Measurements from ENCODE around the gene FGF18. TPM values are rescaled to one million over a fixed set of nuclear protein-coding genes. Genes with fewer than 3 reads are reported as not detected.

Gene FGF18
- total and polyA plus RNA-seq, 10 of the 15 experiments (the other 5 are each of a cell fraction or from before 2014, with no cell fraction given): 0.03 to 0.10 (median 0.06) TPM; not detected in 5

- TF ChIP-seq NR2F1 (conservative IDR thresholded peaks at IDR 0.05): no peak
- TF ChIP-seq, protein P1, sequence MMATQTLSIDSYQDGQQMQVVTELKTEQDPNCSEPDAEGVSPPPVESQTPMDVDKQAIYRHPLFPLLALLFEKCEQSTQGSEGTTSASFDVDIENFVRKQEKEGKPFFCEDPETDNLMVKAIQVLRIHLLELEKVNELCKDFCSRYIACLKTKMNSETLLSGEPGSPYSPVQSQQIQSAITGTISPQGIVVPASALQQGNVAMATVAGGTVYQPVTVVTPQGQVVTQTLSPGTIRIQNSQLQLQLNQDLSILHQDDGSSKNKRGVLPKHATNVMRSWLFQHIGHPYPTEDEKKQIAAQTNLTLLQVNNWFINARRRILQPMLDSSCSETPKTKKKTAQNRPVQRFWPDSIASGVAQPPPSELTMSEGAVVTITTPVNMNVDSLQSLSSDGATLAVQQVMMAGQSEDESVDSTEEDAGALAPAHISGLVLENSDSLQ (IDR thresholded peaks at IDR 0.05): no peak
- TF ChIP-seq YY1 (IDR thresholded peaks at IDR 0.05; ENCODE audit: low read depth, low read length): peak; percentile 99
- TF ChIP-seq STAT1 (conservative IDR thresholded peaks at IDR 0.05): no peak
- no peak for TF ChIP-seq EP300 (IDR thresholded peaks at IDR 0.05; ENCODE audit: borderline replicate concordance in 1 of 2, control insufficient read depth in 1 of 2, low read depth in 2 of 2, low read length in 2 of 2)
- TF ChIP-seq BCLAF1 (IDR thresholded peaks at IDR 0.05): no peak
- TF ChIP-seq LARP7 (IDR thresholded peaks at IDR 0.05): no peak
- peak; percentile 97 for TF ChIP-seq TAF1 (IDR thresholded peaks at IDR 0.05; ENCODE audit: borderline replicate concordance, low read depth, low read length)
- TF ChIP-seq SKIL (IDR thresholded peaks at IDR 0.05; ENCODE audit: low read depth, poor library complexity, severe bottlenecking): no peak
- peak; percentile 52 for TF ChIP-seq BACH1 (IDR thresholded peaks at IDR 0.05; ENCODE audit: borderline replicate concordance)
- TF ChIP-seq E4F1 (IDR thresholded peaks at IDR 0.05; ENCODE audit: borderline replicate concordance, partially characterized antibody): peak; percentile 74
- TF ChIP-seq IRF3 (IDR thresholded peaks at IDR 0.05): no peak
- no peak for TF ChIP-seq SMC3 (IDR thresholded peaks at IDR 0.05; ENCODE audit: borderline replicate concordance, low read length)
- TF ChIP-seq YBX1 (IDR thresholded peaks at IDR 0.05): no peak
- TF ChIP-seq NFIC (IDR thresholded peaks at IDR 0.05; ENCODE audit: low read depth, low read length): no peak
- peak; percentile 70; the same call in 1 of the 2 replicates for TF ChIP-seq ESRRA (IDR thresholded peaks at IDR 0.05; ENCODE audit: low read length)
- TF ChIP-seq HDGF (IDR thresholded peaks at IDR 0.05): peak; percentile 100
- TF ChIP-seq BMI1 (IDR thresholded peaks at IDR 0.05; ENCODE audit: borderline replicate concordance): no peak
- TF ChIP-seq MYB (IDR thresholded peaks at IDR 0.05; ENCODE audit: borderline replicate concordance, low read depth, low read length): no peak
Observed at GRCh38 chr5:171387345-171387969, 32.0 kb upstream of the FGF18 start, which contains the start of gene NPM1 (continued).
